Measurements from ENCODE around the gene EPB41. TPM values are rescaled to one million over a fixed set of nuclear protein-coding genes. Genes with fewer than 3 reads are reported as not detected.

EPB41 gene
- polyA plus RNA-seq, 1 of the 3 experiments (the other 2 are of a cell fraction): 7.4 TPM

DNA sequence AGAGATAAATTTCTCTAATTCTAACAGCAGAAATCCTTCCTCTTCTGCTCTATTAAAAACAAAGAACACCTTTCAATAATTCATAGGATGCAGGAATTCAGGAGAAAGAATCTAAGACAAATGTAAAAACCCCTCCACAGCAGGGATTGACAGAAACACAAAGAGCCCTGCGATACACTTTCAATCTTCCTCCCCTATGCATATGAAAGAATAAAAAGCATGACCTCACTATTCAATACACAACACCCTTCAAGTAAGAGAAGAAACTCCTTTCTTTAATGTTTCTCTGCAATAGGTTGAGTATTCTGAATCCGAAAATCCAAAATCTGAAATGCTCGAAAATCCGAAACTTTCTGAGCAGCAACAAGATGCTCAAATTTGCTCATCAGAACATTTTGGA, 250.2 kb downstream of the EPB41 start:
- POLR2A ChIA-PET: no interaction called here
- no peak overlapping the region for H3K4me3 ChIP-seq (ENCODE audit: low read depth in 2 of 2, low read length in 1 of 2)
- no peaks in the 10 kb centered on the region for H3K9me2 ChIP-seq
- WGBS (ENCODE audit: low lambda C conversion rate): 97% methylated on average over 4 of the region's 4 CpGs
- DNase-seq: no peak
- peaks cover 5 to 9% of the 10 kb centered on the region in 2 experiments; a peak in 2 of 4 replicates for H3K4me1 ChIP-seq (ENCODE audit: control insufficient read depth in 1 of 2, insufficient read depth in 2 of 2, low read depth in 1 of 2, low read length in 1 of 2)
- CTCF ChIA-PET: no interaction called here
- H3K27me3 ChIP-seq (ENCODE audit: insufficient read depth): no peaks in the 10 kb centered on the region
- H2AFZ ChIP-seq (ENCODE audit: low read depth): no peak overlapping the region
- TF ChIP-seq GABPA (IDR thresholded peaks at IDR 0.05; ENCODE audit: low read depth) (no peak), ELF1 (IDR thresholded peaks at IDR 0.05) (no peak), MEF2A (IDR thresholded peaks at IDR 0.05; ENCODE audit: borderline replicate concordance, low read depth) (no peak), JUND (IDR thresholded peaks at IDR 0.05) (no peak)
- peaks cover 66 to 73% of the 10 kb centered on the region in 2 experiments for H3K36me3 ChIP-seq (replicated peaks in 1 of 2; ENCODE audit: control insufficient read depth in 1 of 2, insufficient read depth in 2 of 2, low read length in 1 of 2)
- no peak overlapping the region for H3K4me2 ChIP-seq
- H3K9ac ChIP-seq: no peak overlapping the region
- no peaks in the 10 kb centered on the region for H3K9me3 ChIP-seq
- no peak overlapping the region for H3K27ac ChIP-seq (ENCODE audit: low read depth in 2 of 2, low read length in 1 of 2)
- peaks cover 88% of the 10 kb centered on the region for H4K20me1 ChIP-seq (ENCODE audit: insufficient read depth)
- H3F3A ChIP-seq (replicated peaks; ENCODE audit: insufficient read depth): peaks cover 8% of the 10 kb centered on the region
- peaks cover 98% of the 10 kb centered on the region for H3K79me2 ChIP-seq (ENCODE audit: insufficient read depth)

DNA sequence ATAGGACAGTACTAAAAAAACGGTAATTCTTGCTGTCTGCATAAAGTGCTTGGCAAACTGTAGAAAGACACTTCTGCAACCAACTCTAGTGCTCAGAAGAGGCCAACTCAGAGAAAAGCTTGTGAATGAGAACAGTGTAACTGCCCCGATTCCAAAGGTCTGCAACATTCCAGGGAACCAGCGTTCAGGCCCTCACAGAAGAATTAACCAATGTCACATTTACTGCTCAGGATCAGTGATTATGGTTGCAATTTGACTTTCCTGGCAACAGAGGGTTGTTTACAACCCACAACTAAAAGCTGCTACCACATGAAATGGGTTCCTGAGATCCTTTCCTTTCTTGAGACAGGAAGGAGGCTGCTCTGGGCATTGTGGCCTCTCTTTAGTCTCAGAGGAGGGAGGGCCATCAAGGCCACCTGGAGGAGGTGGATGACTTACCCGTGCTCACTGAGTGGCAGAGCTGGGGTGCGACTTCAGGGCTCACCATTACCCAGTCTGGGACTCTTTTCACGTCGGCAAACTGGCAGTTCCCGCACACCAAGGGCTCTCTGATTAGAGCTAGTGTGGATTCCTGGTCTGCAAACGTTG, 252.0 kb downstream of the EPB41 start:
- TF ChIP-seq, protein P1, sequence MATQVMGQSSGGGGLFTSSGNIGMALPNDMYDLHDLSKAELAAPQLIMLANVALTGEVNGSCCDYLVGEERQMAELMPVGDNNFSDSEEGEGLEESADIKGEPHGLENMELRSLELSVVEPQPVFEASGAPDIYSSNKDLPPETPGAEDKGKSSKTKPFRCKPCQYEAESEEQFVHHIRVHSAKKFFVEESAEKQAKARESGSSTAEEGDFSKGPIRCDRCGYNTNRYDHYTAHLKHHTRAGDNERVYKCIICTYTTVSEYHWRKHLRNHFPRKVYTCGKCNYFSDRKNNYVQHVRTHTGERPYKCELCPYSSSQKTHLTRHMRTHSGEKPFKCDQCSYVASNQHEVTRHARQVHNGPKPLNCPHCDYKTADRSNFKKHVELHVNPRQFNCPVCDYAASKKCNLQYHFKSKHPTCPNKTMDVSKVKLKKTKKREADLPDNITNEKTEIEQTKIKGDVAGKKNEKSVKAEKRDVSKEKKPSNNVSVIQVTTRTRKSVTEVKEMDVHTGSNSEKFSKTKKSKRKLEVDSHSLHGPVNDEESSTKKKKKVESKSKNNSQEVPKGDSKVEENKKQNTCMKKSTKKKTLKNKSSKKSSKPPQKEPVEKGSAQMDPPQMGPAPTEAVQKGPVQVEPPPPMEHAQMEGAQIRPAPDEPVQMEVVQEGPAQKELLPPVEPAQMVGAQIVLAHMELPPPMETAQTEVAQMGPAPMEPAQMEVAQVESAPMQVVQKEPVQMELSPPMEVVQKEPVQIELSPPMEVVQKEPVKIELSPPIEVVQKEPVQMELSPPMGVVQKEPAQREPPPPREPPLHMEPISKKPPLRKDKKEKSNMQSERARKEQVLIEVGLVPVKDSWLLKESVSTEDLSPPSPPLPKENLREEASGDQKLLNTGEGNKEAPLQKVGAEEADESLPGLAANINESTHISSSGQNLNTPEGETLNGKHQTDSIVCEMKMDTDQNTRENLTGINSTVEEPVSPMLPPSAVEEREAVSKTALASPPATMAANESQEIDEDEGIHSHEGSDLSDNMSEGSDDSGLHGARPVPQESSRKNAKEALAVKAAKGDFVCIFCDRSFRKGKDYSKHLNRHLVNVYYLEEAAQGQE (IDR thresholded peaks at IDR 0.05; ENCODE audit: low read depth, low read length): no peak
- TF ChIP-seq NFIC (IDR thresholded peaks at IDR 0.05; ENCODE audit: borderline replicate concordance) (no peak), YY1 (IDR thresholded peaks at IDR 0.05; ENCODE audit: low read depth) (no peak), RAD21 (IDR thresholded peaks at IDR 0.05; ENCODE audit: low read length) (no peak), POLR2AphosphoS5 (IDR thresholded peaks at IDR 0.05; ENCODE audit: low read depth, low read length) (no peak), SMC3 (IDR thresholded peaks at IDR 0.05; ENCODE audit: low read depth, low read length) (no peak), TAF1 (IDR thresholded peaks at IDR 0.05; ENCODE audit: borderline replicate concordance, low read depth, low read length) (no peak), EP300 (IDR thresholded peaks at IDR 0.05; ENCODE audit: borderline replicate concordance in 1 of 2, low read depth in 1 of 2, low read length in 1 of 2) (no peak), RXRA (IDR thresholded peaks at IDR 0.05; ENCODE audit: borderline replicate concordance, low read depth) (no peak)
- TF ChIP-seq, protein P2, sequence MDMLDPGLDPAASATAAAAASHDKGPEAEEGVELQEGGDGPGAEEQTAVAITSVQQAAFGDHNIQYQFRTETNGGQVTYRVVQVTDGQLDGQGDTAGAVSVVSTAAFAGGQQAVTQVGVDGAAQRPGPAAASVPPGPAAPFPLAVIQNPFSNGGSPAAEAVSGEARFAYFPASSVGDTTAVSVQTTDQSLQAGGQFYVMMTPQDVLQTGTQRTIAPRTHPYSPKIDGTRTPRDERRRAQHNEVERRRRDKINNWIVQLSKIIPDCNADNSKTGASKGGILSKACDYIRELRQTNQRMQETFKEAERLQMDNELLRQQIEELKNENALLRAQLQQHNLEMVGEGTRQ (IDR thresholded peaks at IDR 0.05; ENCODE audit: borderline replicate concordance, low read depth, low read length): no peak
- TF ChIP-seq, protein P3, sequence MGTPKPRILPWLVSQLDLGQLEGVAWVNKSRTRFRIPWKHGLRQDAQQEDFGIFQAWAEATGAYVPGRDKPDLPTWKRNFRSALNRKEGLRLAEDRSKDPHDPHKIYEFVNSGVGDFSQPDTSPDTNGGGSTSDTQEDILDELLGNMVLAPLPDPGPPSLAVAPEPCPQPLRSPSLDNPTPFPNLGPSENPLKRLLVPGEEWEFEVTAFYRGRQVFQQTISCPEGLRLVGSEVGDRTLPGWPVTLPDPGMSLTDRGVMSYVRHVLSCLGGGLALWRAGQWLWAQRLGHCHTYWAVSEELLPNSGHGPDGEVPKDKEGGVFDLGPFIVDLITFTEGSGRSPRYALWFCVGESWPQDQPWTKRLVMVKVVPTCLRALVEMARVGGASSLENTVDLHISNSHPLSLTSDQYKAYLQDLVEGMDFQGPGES (IDR thresholded peaks at IDR 0.05; ENCODE audit: low read depth, low read length): no peak
- POLR2A ChIA-PET: interaction anchor here (1.0 to 2.7 kb wide), 2 partner anchors 15 to 127 kb away, joined by 3 to 14 read pairs; partner anchors contain the start of gene SRSF4
- Histone ChIP-seq H3K9ac (no peak overlapping the region), H3K4me3 (ENCODE audit: low read depth in 2 of 2, low read length in 1 of 2) (no peak overlapping the region), H3F3A (replicated peaks; ENCODE audit: insufficient read depth) (peaks cover 8% of the 10 kb centered on the region), H4K20me1 (ENCODE audit: insufficient read depth) (peaks cover 97% of the 10 kb centered on the region), H3K27me3 (ENCODE audit: insufficient read depth) (no peaks in the 10 kb centered on the region), H3K79me2 (ENCODE audit: insufficient read depth) (peaks cover 100% of the 10 kb centered on the region), H3K9me3 (no peaks in the 10 kb centered on the region), H3K27ac (ENCODE audit: low read depth in 2 of 2, low read length in 1 of 2) (no peak overlapping the region; a peak in 1 of 4 replicates), H3K4me1 (ENCODE audit: control insufficient read depth in 1 of 2, insufficient read depth in 2 of 2, low read depth in 1 of 2, low read length in 1 of 2) (peaks cover 8 to 17% of the 10 kb centered on the region in 2 experiments; a peak in 3 of 4 replicates), H2AFZ (ENCODE audit: low read depth) (no peak overlapping the region), H3K4me2 (no peak overlapping the region), H3K36me3 (replicated peaks in 1 of 2; ENCODE audit: control insufficient read depth in 1 of 2, insufficient read depth in 2 of 2, low read length in 1 of 2) (peaks cover 61 to 64% of the 10 kb centered on the region in 2 experiments), H3K9me2 (no peaks in the 10 kb centered on the region)
- CTCF ChIA-PET: interaction anchor here (0.7 to 1.5 kb wide), 6 partner anchors 12 to 45 kb away, joined by 3 to 5 read pairs (median 4); partner anchors contain the start of gene SRSF4
- 96% methylated on average over 4 of the region's 9 CpGs for WGBS (ENCODE audit: low lambda C conversion rate)
- DNase-seq: no peak

All from SK-N-SH (cell line).